MM.1S (cell line): Measurements from ENCODE around the gene VSIG2.

Source experiments
- DNase-seq: peaks from one replicate; pipeline ENCODE4 v3.0.0-alpha.2; 2015
- H2AFZ ChIP-seq: fragments of 300-600 bp; sonication (generic); 2 replicates; pipeline ENCODE4 v1.6.0; 2016; ENCODE audit warnings: antibody characterized with exemption, low read length
- H3F3A ChIP-seq: fragments of 300-600 bp; sonication (generic); 2 replicates; pipeline ENCODE4 v1.6.1; 2016; ENCODE audit warnings: mild to moderate bottlenecking, antibody characterized with exemption, low read length, moderate library complexity, mixed read lengths; ENCODE audit not compliant: insufficient read depth
- H3K27ac ChIP-seq: fragments of 300-600 bp; sonication (generic); 2 replicates; pipeline ENCODE4 v1.5.1; 2016; ENCODE audit warnings: mild to moderate bottlenecking, low read length
- H3K27me3 ChIP-seq: fragments of 300-600 bp; sonication (generic); replicated peaks from 2 replicates; pipeline ENCODE4 v1.6.0; 2016; ENCODE audit warnings: low read length; ENCODE audit not compliant: insufficient read depth
- H3K36me3 ChIP-seq: fragments of 300-600 bp; sonication (generic); replicated peaks from 2 replicates; pipeline ENCODE4 v1.6.1; 2016; ENCODE audit warnings: mild to moderate bottlenecking, low read length, mixed read lengths; ENCODE audit not compliant: insufficient read depth
- H3K4me1 ChIP-seq: fragments of 300-600 bp; sonication (generic); 2 replicates; pipeline ENCODE4 v1.6.1; 2016; ENCODE audit warnings: low read length, mixed read lengths
- H3K4me2 ChIP-seq: fragments of 300-600 bp; sonication (generic); 2 replicates; pipeline ENCODE4 v1.6.0; 2016; ENCODE audit warnings: low read depth, low read length
- H3K4me3 ChIP-seq: fragments of 300-600 bp; sonication (generic); 2 replicates; pipeline ENCODE4 v1.5.1; 2016; ENCODE audit warnings: low read length, mixed read lengths
- H3K79me2 ChIP-seq: fragments of 300-600 bp; sonication (generic); 2 replicates; pipeline ENCODE4 v1.6.1; 2016; ENCODE audit warnings: mixed run types, low read length, mixed read lengths
- H3K9ac ChIP-seq: fragments of 300-600 bp; sonication (generic); 2 replicates; pipeline ENCODE4 v1.6.1; 2016; ENCODE audit warnings: low read length, mixed read lengths
- H3K9me2 ChIP-seq: fragments of 300-600 bp; sonication (generic); replicated peaks from 2 replicates; pipeline ENCODE4 v1.6.1; 2016; ENCODE audit warnings: mild to moderate bottlenecking, low read length, mixed read lengths; ENCODE audit not compliant: insufficient read depth
- H3K9me3 ChIP-seq: fragments of 300-600 bp; sonication (generic); replicated peaks from 2 replicates; pipeline ENCODE4 v1.6.1; 2016; ENCODE audit warnings: mild to moderate bottlenecking, low read length, mixed read lengths; ENCODE audit not compliant: insufficient read depth
- H4K20me1 ChIP-seq: fragments of 300-600 bp; sonication (generic); 2 replicates; pipeline ENCODE4 v1.6.1; 2016; ENCODE audit warnings: mild to moderate bottlenecking, low read length, moderate library complexity, mixed read lengths; ENCODE audit not compliant: insufficient read depth
- CTCF ChIP-seq: fragments of 300-600 bp; sonication (generic); IDR thresholded peaks from 2 replicates; pipeline ENCODE4 v1.5.1; 2016; ENCODE audit warnings: antibody characterized with exemption, low read length, mixed read lengths
- EZH2 ChIP-seq: fragments of 300-600 bp; sonication (generic); optimal IDR thresholded peaks from 2 replicates; pipeline ENCODE3; 2017; ENCODE audit warnings: low read depth, mild to moderate bottlenecking, antibody characterized with exemption, low read length, mixed read lengths
- EZH2phosphoT487 ChIP-seq: fragments of 300-600 bp; sonication (generic); IDR thresholded peaks from 2 replicates; pipeline ENCODE4 v1.6.1; 2018; ENCODE audit warnings: antibody characterized with exemption, low read length

The VSIG2 gene

GRCh38 chr11:124758355-124759265 is 6.6 kb upstream of the VSIG2 start:
- H3K4me3 ChIP-seq: peak overlapping the region; percentile 26; the same call in 1 of the 2 replicates
- no peaks in the 10 kb centered on the region for H3K27me3 ChIP-seq
- H3K4me1 ChIP-seq: peaks cover 4% of the 10 kb centered on the region; the same call in 1 of the 2 replicates

GRCh38 chr11:124757320-124757719 is 5.3 kb upstream of the VSIG2 start:
- Histone ChIP-seq H3K9me3 (no peaks in the 10 kb centered on the region), H3K9me2 (no peaks in the 10 kb centered on the region), H3K4me1 (no peaks in the 10 kb centered on the region)

More at GRCh38 chr11:124758355-124759265, 6.6 kb upstream of the VSIG2 start:
- Histone ChIP-seq H3K9me3 (no peaks in the 10 kb centered on the region), H3K9me2 (no peaks in the 10 kb centered on the region), H3F3A (peaks cover 14% of the 10 kb centered on the region), H3K27ac (no peak overlapping the region), H3K79me2 (peaks cover 32% of the 10 kb centered on the region), H3K36me3 (no peaks in the 10 kb centered on the region), H3K9ac (no peak overlapping the region), H4K20me1 (no peaks in the 10 kb centered on the region), H2AFZ (no peak overlapping the region), H3K4me2 (peak overlapping the region; percentile 47; the same call in 1 of the 2 replicates)
- peak; percentile 23 for DNase-seq
- TF ChIP-seq CTCF (peak; percentile 48), EZH2 (no peak)

GRCh38 chr11:124756753-124757227 is 4.7 kb upstream of the VSIG2 start:
- no peaks in the 10 kb centered on the region for H3K9me3 ChIP-seq
- TF ChIP-seq EZH2: no peak
- no peak for TF ChIP-seq EZH2phosphoT487
- no peak for TF ChIP-seq CTCF
- 0 out of 2 replicates have a peak, but pooled peaks cover 3% of the 10 kb centered on the region for H3F3A ChIP-seq
- H2AFZ ChIP-seq: no peak overlapping the region
- H4K20me1 ChIP-seq: no peaks in the 10 kb centered on the region
- no peak overlapping the region for H3K4me2 ChIP-seq
- H3K79me2 ChIP-seq: peaks cover 30% of the 10 kb centered on the region
- H3K36me3 ChIP-seq: no peaks in the 10 kb centered on the region
- no peaks in the 10 kb centered on the region for H3K4me1 ChIP-seq
- no peak overlapping the region for H3K9ac ChIP-seq
- no peak for DNase-seq
- no peaks in the 10 kb centered on the region for H3K9me2 ChIP-seq
- H3K27ac ChIP-seq: no peak overlapping the region
- no peaks in the 10 kb centered on the region for H3K27me3 ChIP-seq
- H3K4me3 ChIP-seq: no peak overlapping the region

More at GRCh38 chr11:124757320-124757719, 5.3 kb upstream of the VSIG2 start:
- no peaks in the 10 kb centered on the region for H3K27me3 ChIP-seq
- H3K4me2 ChIP-seq: no peak overlapping the region
- H3F3A ChIP-seq: 0 out of 2 replicates have a peak, but pooled peaks cover 3% of the 10 kb centered on the region
- no peak overlapping the region for H3K9ac ChIP-seq
- no peaks in the 10 kb centered on the region for H3K36me3 ChIP-seq
- no peak overlapping the region for H3K27ac ChIP-seq
- peaks cover 32% of the 10 kb centered on the region for H3K79me2 ChIP-seq
- H3K4me3 ChIP-seq: no peak overlapping the region
- DNase-seq: no peak
- no peak overlapping the region for H2AFZ ChIP-seq
- H4K20me1 ChIP-seq: no peaks in the 10 kb centered on the region
- TF ChIP-seq EZH2 (no peak), CTCF (no peak), EZH2phosphoT487 (no peak)
